Measurements from ENCODE around the gene DUX4. TPM values are rescaled to one million over a fixed set of nuclear protein-coding genes. Genes with fewer than 3 reads are reported as not detected.
"Not testable (repeated sequence)": the region's sequence is repeated elsewhere in the genome, so short reads cannot be mapped to it uniquely, and the experiment has no call there.

Gene DUX4
- total RNA-seq (2022) (not detected in 2 replicates), Bru-seq, nascent RNA (not detected), BruChase-seq, experiment 1, labeled RNA remaining after a 6-hour chase (not detected), BruChase-seq, experiment 2, labeled RNA remaining after a 2-hour chase (not detected)
- long read RNA-seq = 0 reads

DNA sequence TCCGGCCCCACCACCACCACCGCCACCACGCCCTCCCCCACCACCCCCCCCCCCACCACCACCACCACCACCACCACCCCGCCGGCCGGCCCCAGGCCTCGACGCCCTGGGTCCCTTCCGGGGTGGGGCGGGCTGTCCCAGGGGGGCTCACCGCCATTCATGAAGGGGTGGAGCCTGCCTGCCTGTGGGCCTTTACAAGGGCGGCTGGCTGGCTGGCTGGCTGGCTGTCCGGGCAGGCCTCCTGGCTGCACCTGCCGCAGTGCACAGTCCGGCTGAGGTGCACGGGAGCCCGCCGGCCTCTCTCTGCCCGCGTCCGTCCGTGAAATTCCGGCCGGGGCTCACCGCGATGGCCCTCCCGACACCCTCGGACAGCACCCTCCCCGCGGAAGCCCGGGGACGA is at the start of gene DUX4:
DUX4 (plus strand) TSS at position 347 of the 400 bp plus-strand sequence; CDS start at position 347, 0 bp downstream.
- H3K9me3 Mint-ChIP-seq (ENCODE audit: low read depth, unreplicated experiment); H3K27me3 Mint-ChIP-seq (ENCODE audit: unreplicated experiment); H3K36me3 Mint-ChIP-seq (ENCODE audit: insufficient read depth, unreplicated experiment); CTCF ChIA-PET; intact Hi-C loops (cut with micrococcal nuclease; ENCODE audit: unreplicated experiment); DNase-seq; BruUV-seq (replicated peaks); H3K27ac Mint-ChIP-seq (ENCODE audit: unreplicated experiment); H3K4me3 Mint-ChIP-seq (ENCODE audit: low read depth, unreplicated experiment); H3K4me1 Mint-ChIP-seq (ENCODE audit: low read depth, unreplicated experiment): not testable (repeated sequence)

DNA sequence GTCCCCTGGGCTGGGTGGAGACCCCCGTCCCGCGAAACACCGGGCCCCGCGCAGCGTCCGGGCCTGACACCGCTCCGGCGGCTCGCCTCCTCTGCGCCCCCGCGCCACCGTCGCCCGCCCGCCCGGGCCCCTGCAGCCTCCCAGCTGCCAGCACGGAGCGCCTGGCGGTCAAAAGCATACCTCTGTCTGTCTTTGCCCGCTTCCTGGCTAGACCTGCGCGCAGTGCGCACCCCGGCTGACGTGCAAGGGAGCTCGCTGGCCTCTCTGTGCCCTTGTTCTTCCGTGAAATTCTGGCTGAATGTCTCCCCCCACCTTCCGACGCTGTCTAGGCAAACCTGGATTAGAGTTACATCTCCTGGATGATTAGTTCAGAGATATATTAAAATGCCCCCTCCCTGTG is 1.9 kb downstream of the DUX4 start:
- peak overlapping the region; percentile 80 for H3K27ac Mint-ChIP-seq (ENCODE audit: unreplicated experiment)
- H3K27me3 Mint-ChIP-seq (ENCODE audit: unreplicated experiment); H3K4me3 Mint-ChIP-seq (ENCODE audit: low read depth, unreplicated experiment); H3K4me1 Mint-ChIP-seq (ENCODE audit: low read depth, unreplicated experiment); H3K9me3 Mint-ChIP-seq (ENCODE audit: low read depth, unreplicated experiment); H3K36me3 Mint-ChIP-seq (ENCODE audit: insufficient read depth, unreplicated experiment); BruUV-seq (replicated peaks); CTCF ChIA-PET; intact Hi-C loops (cut with micrococcal nuclease; ENCODE audit: unreplicated experiment); DNase-seq: not testable (repeated sequence)

DNA sequence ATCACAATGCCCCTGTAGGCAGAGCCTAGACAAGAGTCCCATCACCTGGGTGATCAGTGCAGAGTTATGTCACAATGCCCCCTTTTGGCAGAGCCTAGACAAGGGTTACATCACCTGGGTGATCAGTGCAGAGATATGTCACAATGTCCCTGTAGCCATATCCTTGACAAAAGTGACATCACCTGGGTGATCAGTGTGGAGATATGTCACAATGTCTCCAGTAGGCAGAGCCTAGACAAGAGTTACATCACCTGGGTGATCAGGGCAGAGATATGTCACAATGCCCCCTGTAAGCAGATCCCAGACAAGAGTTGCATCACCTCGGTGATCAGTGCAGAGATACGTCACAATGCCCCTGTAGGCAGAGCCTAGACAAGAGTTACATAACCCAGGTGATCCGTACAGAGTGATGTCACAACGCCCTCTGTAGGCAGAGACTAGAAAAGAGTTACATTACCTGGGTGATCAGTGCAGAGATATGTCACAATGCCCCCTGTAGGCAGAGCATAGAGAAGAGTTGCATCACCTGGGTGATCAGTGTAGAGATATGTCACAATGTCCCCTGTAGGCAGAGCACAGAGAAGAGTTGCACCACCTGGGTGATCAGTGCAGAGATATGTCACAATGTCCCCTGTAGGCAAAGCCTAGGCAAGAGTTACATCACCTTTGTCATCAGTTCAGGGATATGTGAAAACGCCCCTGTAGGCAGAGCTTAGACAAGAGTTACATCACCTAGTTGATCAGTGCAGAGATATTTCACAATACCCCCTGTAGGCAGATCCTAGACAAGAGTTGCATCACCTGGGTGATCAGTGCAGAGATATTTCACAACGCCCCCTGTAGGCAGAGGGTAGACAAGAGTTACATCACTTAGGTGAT is 4.4 kb downstream of the DUX4 start:
- H3K4me3 Mint-ChIP-seq (ENCODE audit: low read depth, unreplicated experiment); CTCF ChIA-PET; BruUV-seq (replicated peaks); DNase-seq; H3K36me3 Mint-ChIP-seq (ENCODE audit: insufficient read depth, unreplicated experiment); H3K4me1 Mint-ChIP-seq (ENCODE audit: low read depth, unreplicated experiment); H3K27me3 Mint-ChIP-seq (ENCODE audit: unreplicated experiment); intact Hi-C loops (cut with micrococcal nuclease; ENCODE audit: unreplicated experiment); H3K9me3 Mint-ChIP-seq (ENCODE audit: low read depth, unreplicated experiment); H3K27ac Mint-ChIP-seq (ENCODE audit: unreplicated experiment): not testable (repeated sequence)

DNA sequence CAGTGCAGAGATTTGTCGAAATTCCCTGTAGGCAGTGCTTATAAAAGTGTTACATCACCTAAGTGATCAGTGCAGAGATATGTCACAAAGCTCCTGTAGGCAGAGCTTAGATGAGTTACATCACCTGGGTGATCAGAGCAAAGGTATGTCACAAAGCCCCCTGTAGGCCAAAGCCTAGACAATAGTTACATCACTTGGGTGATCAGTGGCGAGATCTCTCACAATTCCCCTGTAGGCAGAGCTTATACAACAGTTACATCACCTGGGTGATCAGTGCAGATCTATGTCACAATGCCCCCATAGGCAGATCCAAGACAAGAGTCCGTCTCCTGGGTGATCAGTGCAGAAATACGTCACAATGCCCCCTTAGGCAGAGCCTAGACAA is 5.0 kb downstream of the DUX4 start:
- intact Hi-C loops (cut with micrococcal nuclease; ENCODE audit: unreplicated experiment); H3K4me3 Mint-ChIP-seq (ENCODE audit: low read depth, unreplicated experiment); BruUV-seq (replicated peaks); H3K27ac Mint-ChIP-seq (ENCODE audit: unreplicated experiment); H3K27me3 Mint-ChIP-seq (ENCODE audit: unreplicated experiment); H3K36me3 Mint-ChIP-seq (ENCODE audit: insufficient read depth, unreplicated experiment); DNase-seq; H3K9me3 Mint-ChIP-seq (ENCODE audit: low read depth, unreplicated experiment); CTCF ChIA-PET; H3K4me1 Mint-ChIP-seq (ENCODE audit: low read depth, unreplicated experiment): not testable (repeated sequence)

DNA sequence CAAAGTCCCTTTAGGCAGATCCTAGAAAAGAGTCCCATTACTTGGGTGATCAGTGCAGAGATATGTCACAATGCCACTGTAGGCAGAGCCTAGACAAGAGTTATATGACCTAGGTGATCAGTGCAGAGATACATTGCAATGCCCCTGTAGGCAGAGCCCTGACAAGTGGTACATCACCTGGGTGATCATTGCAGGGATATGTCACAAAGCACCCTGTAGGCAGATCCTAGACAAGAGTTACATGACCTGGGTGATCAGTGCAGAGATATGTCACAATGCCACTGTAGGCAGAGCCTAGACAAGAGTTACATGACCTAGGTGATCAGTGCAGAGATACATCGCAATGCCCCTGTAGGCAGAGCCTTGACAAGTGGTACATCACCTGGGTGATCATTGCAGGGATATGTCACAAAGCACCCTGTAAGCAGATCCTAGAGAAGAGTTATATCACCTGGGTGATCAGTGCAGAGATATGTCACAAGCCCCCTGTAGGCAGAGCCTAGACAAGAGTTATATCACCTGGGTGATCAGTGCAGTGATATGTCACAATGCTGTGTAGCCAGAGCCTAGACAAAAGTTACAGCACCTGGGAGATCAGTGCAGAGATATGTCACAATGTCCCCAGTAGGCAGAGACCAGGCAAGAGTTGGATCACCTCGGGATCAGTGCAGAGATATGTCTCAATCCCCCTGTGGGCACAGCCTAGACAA is 5.6 kb downstream of the DUX4 start:
- intact Hi-C loops (cut with micrococcal nuclease; ENCODE audit: unreplicated experiment); H3K27me3 Mint-ChIP-seq (ENCODE audit: unreplicated experiment); H3K27ac Mint-ChIP-seq (ENCODE audit: unreplicated experiment); CTCF ChIA-PET; DNase-seq; H3K9me3 Mint-ChIP-seq (ENCODE audit: low read depth, unreplicated experiment); H3K4me1 Mint-ChIP-seq (ENCODE audit: low read depth, unreplicated experiment); BruUV-seq (replicated peaks); H3K4me3 Mint-ChIP-seq (ENCODE audit: low read depth, unreplicated experiment); H3K36me3 Mint-ChIP-seq (ENCODE audit: insufficient read depth, unreplicated experiment): not testable (repeated sequence)

DNA sequence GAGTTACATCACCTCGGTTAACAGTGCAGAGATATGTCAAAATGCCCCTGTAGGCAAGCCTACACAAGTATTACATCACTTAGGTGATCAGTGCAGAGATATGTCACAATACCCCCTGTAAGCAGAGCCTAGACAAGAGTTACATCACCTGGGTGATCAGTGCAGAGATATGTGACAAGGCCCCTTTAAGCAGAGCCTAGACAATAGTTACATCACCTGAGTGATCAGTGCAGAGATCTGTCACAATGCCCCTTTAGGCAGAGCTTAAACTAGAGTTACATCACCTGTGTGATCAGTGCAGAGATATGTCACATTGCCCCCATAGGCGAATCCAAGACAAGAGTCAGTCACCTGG is 6.1 kb downstream of the DUX4 start:
- H3K36me3 Mint-ChIP-seq (ENCODE audit: insufficient read depth, unreplicated experiment); DNase-seq; H3K27ac Mint-ChIP-seq (ENCODE audit: unreplicated experiment); intact Hi-C loops (cut with micrococcal nuclease; ENCODE audit: unreplicated experiment); H3K27me3 Mint-ChIP-seq (ENCODE audit: unreplicated experiment); BruUV-seq (replicated peaks); H3K9me3 Mint-ChIP-seq (ENCODE audit: low read depth, unreplicated experiment); H3K4me1 Mint-ChIP-seq (ENCODE audit: low read depth, unreplicated experiment); H3K4me3 Mint-ChIP-seq (ENCODE audit: low read depth, unreplicated experiment); CTCF ChIA-PET: not testable (repeated sequence)

DNA sequence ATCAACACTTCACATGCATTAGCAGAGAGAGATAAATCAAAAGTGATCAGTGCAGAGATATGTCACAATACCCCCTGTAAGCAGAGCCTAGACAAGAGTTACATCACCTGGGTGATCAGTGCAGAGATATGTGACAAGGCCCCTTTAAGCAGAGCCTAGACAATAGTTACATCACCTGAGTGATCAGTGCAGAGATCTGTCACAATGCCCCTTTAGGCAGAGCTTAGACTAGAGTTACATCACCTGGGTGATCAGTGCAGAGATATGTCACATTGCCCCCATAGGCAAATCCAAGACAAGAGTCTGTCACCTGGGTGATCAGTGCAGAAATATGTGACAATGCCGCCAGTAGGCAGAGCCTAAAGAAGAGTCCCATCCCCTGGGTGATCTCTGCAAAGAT is 7.4 kb downstream of the DUX4 start:
- intact Hi-C loops (cut with micrococcal nuclease; ENCODE audit: unreplicated experiment); H3K4me3 Mint-ChIP-seq (ENCODE audit: low read depth, unreplicated experiment); BruUV-seq (replicated peaks); DNase-seq; CTCF ChIA-PET; H3K36me3 Mint-ChIP-seq (ENCODE audit: insufficient read depth, unreplicated experiment); H3K9me3 Mint-ChIP-seq (ENCODE audit: low read depth, unreplicated experiment); H3K27ac Mint-ChIP-seq (ENCODE audit: unreplicated experiment); H3K4me1 Mint-ChIP-seq (ENCODE audit: low read depth, unreplicated experiment); H3K27me3 Mint-ChIP-seq (ENCODE audit: unreplicated experiment): not testable (repeated sequence)

DNA sequence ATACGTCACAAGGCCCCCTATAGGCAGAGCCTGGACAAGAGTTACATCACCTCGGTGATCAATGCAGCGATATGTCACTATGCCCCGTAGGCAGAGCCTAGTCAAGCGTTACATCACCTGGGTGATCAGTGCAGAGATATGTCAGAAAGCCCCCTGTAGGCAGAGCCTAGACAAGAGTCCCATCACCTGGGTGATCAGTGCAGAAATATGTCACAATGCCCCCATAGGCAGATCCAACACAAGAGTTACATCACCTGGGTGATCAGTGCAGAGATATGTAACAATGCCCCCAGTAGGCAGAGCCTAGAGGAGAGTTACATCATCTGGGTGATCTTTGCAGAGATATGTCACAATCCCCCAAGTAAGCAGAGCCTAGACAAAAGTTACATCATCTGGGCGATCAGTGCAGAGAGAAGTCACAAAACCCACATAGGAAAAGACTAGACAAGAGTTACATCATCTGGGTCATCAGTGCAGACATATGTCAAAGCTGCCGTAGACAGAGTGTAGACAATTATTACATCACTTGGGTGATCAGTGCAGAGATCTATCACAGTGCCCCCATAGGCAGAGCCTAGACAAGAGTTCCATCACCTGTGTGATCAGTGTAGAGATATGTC is 8.0 kb downstream of the DUX4 start:
- H3K9me3 Mint-ChIP-seq (ENCODE audit: low read depth, unreplicated experiment); intact Hi-C loops (cut with micrococcal nuclease; ENCODE audit: unreplicated experiment); H3K4me3 Mint-ChIP-seq (ENCODE audit: low read depth, unreplicated experiment); BruUV-seq (replicated peaks); H3K36me3 Mint-ChIP-seq (ENCODE audit: insufficient read depth, unreplicated experiment); H3K27ac Mint-ChIP-seq (ENCODE audit: unreplicated experiment); DNase-seq; H3K4me1 Mint-ChIP-seq (ENCODE audit: low read depth, unreplicated experiment); CTCF ChIA-PET; H3K27me3 Mint-ChIP-seq (ENCODE audit: unreplicated experiment): not testable (repeated sequence)

DNA sequence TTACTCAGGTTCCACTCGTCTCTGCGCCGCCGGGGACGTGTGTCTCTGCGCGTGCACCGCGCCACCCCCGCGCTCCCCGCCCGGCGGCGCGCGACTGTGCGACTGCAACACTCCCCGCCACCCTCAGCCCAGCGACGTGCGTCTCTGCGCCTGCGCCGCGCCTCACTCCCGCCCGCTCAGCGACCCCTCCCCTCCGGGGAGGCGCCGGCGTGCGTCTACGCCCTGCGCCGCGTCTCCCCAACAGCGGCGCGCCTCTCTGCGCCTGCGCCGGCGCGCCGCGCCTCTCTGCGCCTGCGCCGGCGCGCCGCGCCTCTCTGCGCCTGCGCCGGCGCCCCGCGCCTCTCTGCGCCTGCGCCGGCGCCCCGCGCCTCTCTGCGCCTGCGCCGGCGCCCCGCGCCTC is 29.9 kb downstream of the DUX4 start:
- H3K36me3 Mint-ChIP-seq (ENCODE audit: insufficient read depth, unreplicated experiment); CTCF ChIA-PET; H3K9me3 Mint-ChIP-seq (ENCODE audit: low read depth, unreplicated experiment); intact Hi-C loops (cut with micrococcal nuclease; ENCODE audit: unreplicated experiment); H3K27me3 Mint-ChIP-seq (ENCODE audit: unreplicated experiment); BruUV-seq (replicated peaks); DNase-seq; H3K4me1 Mint-ChIP-seq (ENCODE audit: low read depth, unreplicated experiment); H3K27ac Mint-ChIP-seq (ENCODE audit: unreplicated experiment); H3K4me3 Mint-ChIP-seq (ENCODE audit: low read depth, unreplicated experiment): not testable (repeated sequence)

Measured in Calu3 (cell line).